CD4-positive, alpha-beta T cell treated with Interleukin-17A for 4 hours (primary cell): ENCODE measurements around the gene SAP25.

Experiments
- DNase-seq: peaks from one replicate; pipeline ENCODE4 v3.0.0-alpha.2; 2020; ENCODE audit warnings: mixed read lengths

The SAP25 gene

DNA sequence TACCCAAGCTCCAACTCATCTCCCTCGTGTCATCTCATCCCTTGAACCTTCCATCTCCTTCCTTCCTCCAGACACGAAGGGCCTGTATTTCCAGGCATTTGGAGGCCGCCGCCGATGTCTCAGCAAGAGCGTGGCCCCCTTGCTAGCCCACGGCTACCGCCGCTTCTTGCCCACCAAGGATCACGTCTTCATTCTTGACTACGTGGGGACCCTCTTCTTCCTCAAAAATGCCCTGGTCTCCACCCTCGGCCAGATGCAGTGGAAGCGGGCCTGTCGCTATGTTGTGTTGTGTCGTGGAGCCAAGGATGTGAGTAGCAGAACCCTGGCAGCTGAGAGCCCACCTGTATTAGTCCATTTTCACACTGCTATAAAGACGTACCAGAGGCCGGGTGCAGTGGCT lies 17.9 kb upstream of the SAP25 start:
- DNase-seq = no peak

DNA sequence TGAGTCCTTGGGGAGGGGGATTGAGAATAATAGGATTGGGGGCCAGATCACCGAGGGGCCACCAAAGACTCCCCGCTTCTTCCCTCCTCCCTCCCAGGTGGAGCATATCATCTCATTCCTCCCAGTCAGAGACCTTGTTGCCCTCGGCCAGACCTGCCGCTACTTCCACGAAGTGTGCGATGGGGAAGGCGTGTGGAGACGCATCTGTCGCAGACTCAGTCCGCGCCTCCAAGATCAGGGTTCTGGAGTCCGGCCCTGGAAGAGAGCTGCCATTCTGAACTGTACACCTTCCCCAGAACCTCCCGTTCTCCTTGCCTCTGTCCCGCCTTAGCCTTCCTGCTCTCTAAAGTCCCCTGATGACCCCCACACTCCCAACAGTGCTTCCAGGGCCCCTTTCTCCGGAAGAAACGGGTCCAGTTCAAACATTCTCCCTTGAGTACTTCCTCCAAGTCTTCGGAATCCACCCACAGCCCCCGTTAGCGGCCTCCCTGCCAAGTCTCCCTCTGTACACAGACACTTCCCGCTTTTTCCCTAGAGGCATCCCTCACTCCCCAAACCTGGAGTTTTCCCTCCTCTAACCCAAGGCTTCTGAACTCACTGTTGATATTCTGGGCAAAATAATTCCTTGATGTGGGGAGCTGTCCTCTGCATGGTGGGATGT lies 16.5 kb upstream of the SAP25 start:
- no peak for DNase-seq

DNA sequence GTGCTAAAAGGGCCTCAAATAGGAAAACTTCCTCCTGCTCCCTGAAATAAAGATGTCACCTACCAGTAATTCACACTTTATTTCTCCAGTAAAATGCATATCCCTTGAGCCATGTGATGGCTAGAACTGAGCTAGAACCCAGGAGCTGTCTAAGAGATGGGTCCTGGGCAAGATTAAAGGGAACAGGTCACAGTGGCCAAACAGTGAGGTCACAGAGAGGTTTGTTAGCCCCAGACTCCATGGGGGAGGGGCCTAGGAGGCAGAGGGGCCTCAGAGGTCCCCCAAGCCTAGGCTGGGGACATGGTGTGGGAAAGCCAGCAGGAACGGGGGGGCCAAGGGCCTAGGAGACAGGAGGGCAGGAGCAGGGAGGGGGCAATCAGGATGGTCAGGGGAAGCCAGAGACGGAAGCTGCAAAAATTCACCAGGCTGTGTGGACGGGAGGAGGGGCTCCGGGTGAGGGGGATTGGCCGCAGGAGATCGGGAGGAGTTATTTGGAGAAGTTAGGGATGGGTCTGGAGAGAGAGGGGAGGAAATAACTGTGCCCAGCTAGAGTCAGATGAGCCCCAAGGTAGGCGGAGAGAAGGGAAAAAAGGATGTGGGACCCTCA lies 15.7 kb upstream of the SAP25 start:
- DNase-seq = no peak

DNA sequence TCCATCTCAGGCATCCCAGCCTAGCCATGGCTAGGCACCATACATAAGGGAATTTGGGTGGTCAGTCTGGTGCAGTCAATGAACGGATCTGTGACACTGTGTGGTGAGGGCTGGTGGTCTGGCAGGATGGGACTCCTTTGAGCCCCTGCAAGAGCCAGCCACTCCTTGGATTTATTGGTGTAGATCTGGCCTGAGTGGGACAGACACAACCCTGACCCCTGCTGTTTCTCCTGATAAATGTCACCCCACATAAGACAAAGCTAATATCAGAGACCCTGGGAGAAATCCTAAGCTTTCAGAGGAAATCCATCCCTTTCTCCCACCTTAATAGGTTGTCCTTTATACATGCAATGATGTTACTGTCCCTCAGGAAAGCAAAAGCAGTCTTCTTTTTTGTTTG lies 14.7 kb upstream of the SAP25 start:
- DNase-seq = peak; percentile 29

DNA sequence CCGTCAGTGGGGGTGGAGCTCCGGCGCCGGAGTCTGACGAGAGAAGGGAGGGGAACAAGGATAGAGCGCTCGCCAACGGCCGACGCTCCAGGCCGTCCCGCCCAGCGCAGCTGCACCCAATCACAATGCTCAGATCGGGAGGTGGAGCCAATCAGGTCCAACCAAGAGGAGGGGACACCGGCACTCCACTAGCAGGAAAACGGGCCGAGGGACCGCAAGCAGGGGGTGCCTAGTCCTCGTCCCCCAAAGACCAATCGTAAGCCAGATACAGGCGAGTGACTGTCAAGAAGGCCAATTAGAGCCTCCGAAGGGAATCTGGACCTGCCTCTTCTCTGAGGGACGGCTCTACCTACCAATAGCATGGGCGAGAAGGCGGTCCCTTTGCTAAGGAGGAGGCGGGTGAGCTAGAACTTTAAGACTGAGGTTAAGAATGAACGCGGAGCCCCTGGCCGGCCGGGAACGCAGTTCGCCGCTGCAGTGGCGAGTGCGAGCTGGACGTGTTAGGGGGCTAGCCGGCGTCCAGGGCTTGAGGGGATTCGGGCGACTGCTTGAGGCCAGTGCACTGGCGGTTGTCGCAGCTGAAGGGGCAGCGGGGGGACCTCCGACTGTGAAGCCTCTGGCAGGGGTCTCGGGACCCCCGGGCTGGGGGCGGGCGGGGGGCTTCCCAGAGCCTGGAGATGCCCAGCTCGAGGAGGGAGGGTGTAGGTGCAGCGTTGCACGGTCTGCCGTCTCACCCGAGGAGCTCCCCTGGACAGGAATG lies 12.7 kb upstream of the SAP25 start, which contains the start of gene FBXO24:
Gene FBXO24, plus strand, starts transcription at position 63 of the 760 bp plus-strand sequence. Its CDS starts 298 bp downstream, at position 361.
- DNase-seq = peak; percentile 99

DNA sequence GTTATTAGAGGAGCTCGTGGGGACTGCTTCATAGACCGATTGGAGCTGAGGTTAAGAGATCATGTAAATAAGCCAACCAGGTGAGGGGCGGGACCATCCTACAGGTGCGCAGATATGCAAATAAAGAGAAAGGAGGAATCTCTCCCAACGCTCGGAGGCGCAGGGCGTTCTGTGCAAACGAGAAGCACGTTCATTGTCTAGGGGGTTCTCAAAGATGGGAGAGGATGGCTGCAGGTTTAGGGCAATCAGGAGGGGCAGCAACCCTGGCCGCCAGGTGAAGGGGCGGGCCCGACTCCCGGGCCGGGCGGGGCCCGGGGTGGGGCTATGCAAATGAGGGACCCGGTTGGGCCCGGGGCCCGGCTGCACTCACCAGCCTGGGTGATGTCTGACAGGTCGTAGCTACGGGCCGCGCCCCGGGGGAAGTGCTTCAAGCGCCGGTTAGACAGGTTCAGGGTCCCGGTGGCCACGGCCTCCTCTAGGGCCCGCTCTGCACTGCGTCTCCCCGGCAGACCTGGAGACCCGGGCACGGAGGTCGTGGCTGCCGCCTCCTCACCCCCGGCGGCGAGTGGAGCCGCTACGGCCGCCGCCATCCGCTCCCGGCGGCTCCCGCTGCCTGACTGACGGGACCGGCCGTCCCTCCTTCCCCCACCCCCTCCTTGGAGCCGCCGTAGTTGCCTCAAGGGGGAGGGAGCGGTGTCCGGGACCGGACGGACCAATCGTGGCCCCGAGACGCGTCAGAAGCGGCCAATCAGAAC lies 12.0 kb upstream of the SAP25 start, which contains the start of gene LRCH4:
Gene LRCH4, minus strand, starts transcription at position 619 of the 755 bp plus-strand sequence. Its CDS starts 29 bp downstream, at position 590.
- peak; percentile 72 for DNase-seq

DNA sequence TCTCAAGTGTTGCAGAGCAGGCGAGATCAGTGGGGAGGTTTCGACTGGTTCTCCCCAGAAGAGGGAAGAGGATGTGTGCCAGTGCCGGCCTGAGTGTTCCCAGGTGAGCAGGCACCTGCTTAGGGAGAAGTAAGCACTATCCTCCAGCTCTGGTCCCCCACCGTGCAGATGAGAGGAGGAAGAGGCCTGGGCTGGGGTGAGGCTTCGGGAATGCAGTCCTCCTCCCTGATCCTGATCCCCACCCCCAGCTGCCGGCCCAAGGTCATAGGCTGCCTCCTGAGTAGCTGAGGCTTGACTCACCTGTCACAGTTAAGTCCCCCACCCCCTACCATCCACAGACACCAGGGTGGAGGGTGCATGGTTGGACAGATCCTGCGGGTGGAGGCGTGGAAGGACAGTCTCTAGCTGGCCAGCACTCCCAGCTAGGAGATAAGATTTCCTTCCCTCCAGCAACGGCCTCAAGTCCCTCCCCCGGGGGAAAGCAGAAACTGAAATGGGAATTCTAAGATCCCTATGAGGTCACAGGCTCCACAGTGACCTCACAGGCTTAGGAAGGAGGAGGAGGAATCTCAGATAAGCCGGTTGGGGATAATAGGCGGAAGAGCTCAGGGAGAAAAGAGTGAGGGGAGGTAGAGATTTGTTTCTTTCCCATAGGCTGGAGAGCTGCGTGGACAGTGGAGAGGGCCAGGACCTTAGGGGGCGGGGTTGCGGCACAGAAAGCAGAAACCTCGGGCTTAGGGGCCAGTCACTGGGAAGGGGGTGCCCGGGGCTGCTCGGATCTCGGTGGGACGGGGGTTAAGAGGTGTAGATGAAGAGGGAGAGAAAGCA lies 11.2 kb upstream of the SAP25 start:
- peak; percentile 21 for DNase-seq

DNA sequence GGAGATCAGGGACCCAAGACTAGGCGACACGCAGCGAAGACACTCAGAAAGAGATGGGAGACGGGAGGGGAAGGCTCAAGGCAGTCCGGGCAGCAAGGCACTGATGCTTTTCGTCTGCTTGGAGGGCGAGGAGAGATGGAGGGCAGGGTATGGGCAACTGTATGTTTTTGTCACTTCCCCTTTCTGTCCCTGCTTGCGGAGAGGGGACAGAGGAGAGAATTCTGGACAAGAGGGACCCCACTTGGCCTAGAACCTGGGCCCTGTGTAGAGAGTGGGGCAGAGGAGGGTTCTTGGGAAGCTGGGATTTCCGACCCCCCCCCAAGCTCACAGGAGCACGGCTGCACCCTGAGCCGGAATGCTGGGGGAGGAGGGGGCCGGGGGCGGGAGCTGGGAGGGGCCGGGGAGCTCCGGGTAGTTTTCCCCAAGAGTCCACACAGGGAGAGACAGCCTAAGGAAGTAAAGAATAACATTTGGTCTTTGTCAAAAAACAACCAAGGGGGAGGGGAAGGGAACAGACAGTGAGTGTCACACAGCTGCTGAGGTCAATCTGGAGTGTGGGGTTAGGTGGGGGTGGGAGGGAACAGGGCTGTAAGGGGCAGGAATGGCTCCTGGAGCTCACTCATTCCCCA lies 10.5 kb upstream of the SAP25 start:
- DNase-seq = no peak

DNA sequence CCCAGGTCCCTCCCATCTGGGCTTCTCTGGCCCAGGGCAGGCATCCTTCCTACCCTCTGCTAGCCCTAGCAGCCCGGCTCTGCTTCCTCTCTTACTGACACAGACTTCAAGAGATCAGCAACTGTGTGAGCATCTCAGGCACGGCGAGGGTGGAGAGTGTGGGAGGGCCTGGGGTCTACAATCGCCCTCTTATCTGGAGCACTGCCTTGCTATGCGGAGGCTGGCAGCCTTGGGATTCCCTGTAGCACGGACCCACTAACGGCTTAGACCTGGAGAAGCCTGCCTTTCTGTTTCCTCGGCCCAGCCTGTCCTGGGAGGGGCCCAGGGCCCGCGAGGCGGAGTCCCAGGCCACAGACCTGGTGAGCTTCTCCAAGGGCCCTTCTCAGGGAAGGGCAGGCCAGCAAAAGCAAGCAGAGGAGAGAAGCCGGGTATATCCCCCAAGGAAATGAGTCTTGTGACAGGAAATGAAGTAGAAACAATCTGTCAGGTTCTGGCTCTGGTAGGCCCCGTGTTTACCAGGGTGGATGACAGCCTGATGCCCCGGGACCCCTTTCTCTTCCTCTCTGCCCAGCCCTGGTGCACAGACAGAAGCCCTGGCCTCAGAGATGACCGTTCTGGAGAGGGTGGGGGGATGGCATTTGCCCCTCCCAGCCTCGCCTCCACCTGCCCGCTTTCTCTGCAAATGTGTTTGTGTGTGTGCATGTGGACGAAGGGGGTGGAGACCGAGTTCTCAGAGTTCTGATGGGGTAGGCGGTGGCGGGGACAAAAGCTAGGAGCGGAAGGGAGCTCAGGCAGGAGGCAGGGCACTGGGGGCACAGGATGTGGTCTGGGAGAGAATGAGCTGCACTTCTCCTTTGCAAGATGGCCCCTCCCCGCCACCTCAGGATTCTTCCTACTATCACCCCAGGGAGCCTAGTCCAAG lies 9.7 kb upstream of the SAP25 start:
- DNase-seq = peak; percentile 78

DNA sequence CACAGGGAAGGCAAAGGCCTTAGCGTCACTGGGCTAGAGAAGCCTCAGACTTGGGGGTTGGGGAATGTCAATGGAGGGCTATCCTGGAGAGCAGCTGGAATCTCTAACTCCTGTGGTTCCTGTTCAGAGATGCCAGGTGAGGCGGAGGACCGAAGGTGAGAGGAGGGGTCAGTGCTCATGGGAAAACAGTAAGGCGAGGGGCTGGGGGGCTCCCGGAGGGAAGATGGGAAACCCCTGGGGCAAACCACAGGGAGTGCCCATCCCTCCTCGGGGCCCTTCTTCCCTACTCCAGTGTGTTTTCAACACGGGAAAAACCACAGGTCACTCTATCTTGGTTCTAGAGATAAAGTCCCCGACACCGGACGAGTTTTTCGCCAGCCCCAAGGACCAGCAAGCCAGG lies 8.9 kb upstream of the SAP25 start:
- DNase-seq = no peak

DNA sequence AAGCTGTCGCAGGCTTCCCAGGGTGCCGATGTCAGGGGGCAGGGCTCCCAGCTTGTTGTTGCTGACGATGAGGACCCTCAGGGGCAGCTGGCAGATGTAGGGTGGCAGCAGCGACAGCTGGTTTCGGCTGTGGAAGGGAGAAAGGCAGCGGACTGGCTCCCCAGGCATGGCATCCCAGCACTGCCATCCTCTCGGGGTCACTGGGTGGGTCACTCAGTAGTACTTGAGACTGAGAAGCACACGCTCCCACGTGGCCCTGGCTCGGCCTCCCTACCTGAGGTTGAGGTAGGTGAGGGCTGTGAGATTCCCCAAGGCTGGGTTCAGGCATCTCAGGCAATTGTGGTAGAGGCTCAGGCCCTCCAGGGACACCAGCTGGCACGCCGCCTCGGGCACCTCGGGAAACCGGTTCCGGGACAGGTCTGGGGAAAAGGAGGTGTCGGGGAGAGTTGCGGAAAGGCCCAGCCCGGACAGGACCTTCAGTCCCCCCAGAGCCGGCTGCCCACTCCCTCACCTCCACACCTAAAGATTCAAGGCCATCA lies 8.4 kb upstream of the SAP25 start:
- no peak for DNase-seq

DNA sequence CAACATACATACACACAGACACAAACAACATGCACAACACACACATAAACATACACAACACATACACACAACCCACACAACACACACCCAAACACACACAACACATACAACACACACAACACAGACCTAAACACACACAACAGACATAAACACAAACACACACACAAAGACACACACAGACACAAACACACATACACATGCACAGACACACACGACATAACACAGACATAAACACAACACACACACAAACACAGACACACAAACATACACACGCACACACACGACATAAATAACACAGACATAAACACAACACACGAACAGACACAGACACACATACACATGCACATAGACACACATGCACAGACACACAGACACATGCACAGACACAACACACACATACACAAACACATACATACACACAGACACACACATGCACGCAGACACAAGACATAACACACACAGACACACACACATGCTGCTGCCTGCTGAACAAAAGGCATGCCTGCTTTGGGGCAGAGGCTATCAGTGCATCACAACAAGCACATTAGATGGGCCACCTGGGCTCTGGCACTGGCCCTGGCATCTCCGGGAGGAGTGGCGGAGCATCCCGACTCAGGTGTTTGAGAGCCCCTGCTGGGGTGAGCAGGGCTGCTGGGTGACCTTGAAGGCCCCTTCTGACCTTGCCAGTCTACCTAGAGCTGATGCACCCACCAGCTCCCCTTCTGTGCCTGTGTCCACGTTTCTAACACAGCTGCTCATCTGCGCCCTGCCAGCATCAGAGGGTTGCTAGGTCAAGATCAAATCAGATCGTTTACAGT lies 7.0 kb upstream of the SAP25 start:
- DNase-seq = no peak

DNA sequence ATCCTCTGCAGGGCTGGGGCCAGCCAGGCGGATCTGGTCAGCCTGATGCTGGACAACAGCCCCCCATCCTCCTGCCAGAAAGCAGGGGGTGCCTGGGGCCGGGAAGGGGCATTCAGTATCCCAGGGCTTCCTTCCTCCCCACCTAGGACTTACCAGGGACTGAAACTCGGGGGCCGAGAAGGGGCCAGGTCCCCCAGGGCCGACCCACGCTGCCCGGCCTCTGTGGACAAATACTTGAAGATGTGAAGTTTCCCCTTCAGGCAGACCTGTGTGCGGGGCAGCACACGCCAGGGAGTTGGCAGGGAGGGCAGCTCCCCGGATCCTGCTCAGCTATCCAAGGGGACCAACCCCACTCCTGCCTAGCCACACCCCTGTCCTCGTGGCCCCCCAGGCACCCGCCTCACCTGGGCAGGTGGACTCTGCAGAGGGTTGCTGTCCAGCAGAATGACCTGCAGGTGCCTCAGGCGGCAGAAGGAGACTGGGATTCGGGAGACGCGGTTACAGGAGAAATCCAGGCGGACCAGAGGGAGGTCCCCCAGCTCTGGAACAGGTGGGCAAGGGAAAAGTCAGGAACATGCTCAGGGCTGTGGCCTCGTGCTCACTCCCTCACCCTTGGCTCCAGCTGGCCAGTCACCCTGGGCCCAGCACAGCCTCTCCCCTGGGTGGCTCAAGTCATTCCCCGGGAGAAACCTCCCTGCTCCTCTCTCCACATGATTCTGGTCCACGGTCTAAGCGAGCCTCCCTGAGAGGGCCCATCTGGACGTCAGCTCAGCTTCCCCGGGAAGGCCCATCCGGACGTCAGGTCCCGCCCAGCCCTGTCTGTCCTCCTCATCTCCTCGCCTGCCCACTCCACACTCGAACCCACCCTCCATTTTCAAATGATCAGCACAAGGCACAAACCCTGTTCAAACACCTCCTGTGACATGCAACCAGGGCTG lies 4.8 kb upstream of the SAP25 start:
- DNase-seq = no peak

DNA sequence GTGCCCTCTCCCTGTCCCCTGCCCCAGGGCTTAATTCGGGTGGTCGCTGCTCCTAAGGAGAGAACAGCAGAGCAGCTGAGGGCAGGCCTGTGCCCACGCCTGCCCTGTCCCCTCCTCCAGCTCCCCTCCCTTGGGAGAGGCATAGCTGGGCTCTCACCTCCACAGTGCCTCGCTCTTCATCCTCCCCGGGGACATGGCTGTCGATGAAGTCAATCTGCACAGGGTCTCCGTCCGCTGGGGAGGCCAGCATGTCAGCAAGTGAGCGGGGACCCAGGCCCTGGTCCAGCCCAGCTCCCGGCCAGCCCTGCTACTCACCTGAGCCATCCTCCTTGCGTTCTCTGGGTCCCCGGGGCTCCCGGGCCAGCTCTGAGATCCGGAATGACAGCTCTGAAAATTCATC lies 3.8 kb upstream of the SAP25 start:
- DNase-seq = no peak

DNA sequence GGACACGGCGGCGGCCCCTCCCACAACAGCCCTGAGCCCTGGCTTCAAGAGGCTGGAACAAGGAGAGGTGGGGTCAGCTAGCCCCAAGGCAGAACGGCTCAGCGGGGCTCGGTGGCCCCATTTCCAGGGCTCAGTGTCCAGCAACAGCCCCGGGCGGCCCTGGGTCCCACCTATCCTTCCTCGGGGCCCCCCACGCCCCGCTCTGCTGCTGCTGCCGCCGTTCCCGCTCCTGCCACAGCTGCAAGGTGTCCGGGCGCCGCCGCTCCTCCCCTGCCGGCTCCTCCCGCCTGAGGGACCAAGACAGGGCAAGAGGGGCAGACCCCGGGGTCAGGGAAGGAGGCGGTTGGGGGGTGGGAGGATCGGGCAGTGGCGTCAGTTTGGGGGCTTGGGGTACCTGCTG lies 3.4 kb upstream of the SAP25 start:
- DNase-seq = no peak

DNA sequence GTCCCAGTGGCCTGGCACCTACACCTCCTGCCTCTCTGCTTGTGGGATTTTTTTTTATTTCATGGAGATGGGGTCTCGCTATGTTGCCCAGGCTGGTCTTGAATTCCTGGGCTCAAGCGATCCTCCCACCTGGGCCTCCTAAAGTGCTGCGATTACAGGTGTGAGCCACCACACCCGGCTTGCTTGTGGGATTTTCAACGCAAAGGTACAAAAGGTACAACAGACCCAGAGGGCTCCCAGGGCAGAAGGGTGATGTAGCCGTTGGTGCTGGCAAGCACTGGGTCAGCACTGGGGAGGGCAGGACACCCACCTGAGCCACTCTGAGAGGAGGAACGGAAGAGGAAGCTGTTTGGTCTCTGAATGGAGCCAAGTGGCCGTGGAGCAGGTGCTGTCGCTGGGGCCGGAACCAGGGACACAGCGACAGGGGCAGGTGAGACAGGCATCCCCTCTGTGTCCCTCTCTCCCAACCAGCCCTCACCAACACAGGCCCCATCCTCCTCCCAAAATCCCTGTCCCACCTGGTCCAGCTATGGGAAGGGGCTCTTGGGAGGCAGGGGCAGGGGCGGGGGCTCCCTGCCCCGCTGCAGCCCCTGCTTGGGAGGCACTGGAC lies 2.8 kb upstream of the SAP25 start:
- no peak for DNase-seq

DNA sequence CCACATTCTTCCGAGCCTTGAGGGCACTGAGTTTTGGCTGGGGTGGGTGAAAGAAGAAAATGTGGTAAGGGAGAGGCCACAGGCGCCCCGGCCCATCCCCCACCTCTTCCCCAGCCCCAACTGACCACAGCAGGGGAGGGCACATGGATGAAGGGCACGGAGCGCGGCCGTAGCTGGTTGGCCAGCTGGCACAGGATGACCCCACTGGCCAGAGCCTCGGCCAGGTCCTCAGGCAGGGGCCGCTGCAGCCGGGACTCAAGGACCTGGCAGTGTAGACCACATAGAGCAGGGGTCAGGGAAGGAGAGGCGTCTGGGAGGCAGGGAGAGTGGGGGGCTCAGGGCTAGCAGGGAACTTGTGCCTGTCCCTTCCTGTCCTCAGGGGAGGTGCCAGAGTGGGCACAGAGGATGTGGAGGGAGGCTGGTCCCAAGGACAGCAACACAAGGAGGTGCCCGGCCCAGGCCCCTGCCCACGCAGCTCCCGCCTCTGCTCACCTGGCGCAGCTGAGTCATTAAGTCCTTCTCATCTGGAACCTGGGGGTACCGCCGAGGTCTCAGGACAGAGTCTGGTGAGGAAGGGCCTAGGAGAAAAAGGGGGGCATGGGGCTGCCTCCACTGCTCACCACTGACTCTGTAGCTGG lies 2.2 kb upstream of the SAP25 start:
- DNase-seq = no peak
